ENCODE measurements around the gene GRK5.

DNA sequence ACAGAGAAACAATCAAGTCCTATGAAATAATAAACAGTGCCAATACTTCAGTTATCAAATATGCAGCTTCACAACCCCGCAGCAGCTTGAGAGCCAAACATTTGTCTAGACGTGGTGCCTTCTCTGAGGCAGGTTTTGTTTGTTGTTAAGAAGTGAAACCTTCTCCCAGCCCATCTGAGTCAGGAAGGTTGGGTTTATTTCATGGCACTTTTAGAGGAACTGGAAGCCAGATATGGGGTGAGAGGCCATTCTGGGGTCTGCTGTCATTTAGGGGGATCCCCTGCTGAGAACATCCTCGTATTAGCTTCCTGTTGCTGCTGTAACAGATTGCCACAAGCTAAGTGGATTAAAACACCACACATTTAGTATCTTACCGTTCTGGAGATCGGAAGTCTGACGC lies 113.6 kb downstream of the GRK5 start:
- no peak for TF ChIP-seq POLR2A (IDR thresholded peaks at IDR 0.05)
- TF ChIP-seq, protein P1, sequence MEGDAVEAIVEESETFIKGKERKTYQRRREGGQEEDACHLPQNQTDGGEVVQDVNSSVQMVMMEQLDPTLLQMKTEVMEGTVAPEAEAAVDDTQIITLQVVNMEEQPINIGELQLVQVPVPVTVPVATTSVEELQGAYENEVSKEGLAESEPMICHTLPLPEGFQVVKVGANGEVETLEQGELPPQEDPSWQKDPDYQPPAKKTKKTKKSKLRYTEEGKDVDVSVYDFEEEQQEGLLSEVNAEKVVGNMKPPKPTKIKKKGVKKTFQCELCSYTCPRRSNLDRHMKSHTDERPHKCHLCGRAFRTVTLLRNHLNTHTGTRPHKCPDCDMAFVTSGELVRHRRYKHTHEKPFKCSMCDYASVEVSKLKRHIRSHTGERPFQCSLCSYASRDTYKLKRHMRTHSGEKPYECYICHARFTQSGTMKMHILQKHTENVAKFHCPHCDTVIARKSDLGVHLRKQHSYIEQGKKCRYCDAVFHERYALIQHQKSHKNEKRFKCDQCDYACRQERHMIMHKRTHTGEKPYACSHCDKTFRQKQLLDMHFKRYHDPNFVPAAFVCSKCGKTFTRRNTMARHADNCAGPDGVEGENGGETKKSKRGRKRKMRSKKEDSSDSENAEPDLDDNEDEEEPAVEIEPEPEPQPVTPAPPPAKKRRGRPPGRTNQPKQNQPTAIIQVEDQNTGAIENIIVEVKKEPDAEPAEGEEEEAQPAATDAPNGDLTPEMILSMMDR (IDR thresholded peaks at IDR 0.05), result no peak

Data from right lobe of liver (tissue), 4 donors.